Ammon's horn (tissue), 1 donor: ENCODE results near the gene BMP2K.
A peak's percentile ranks its signal among the peaks of the same experiment; 100 is the strongest.

ENCODE experiments used
- DNase-seq: peaks from one replicate; pipeline ENCODE4 v3.0.0-alpha.2; 2016; ENCODE audit warnings: low spot score

BMP2K gene

DNA sequence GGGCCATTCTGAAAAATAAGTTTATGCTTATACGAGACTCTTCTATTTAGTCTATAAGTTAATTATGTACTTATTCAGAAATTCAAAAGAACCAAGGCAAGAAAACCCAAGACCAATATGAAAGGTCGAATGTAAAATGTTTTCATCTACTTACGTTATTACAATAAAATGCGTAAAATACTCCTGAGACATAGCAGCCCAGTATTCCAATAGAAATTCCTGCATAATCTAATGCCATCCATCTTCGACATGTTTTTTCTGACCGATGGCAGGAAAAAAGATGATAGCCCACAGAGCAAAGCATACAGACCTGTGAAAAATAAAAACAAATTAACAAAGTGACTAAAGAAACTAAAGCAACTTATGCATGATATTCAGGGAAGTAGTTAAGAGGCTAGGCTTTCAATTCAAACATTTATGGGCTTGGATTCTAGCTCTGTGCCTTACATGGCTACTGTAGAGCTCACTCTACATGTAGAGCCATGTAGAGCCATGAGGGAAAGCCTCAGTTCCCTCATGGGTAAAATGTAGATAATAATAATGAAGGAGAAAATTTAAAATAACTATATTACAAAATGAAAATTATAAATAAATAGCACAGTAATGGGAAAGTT, 154.0 kb downstream of the BMP2K start:
- no peak for DNase-seq

DNA sequence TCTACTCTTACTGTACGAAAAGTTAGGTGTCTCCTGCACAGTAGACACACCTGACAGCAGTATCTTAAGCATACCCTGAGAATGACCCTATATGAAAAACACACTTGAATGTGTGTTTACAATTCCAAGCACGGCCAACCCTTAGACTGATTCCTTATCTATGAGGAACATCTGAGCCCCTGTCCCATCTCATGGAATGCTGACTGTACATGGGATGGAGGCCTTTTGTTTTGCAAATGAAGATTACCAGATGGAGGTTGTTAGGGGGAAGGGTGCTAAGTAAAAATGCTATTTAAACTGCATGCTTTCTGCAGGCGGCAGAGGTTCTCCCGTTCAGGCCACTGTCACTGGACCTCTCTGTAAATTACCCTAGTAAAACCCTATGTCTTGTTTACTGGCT, 160.8 kb downstream of the BMP2K start:
- no peak for DNase-seq

DNA sequence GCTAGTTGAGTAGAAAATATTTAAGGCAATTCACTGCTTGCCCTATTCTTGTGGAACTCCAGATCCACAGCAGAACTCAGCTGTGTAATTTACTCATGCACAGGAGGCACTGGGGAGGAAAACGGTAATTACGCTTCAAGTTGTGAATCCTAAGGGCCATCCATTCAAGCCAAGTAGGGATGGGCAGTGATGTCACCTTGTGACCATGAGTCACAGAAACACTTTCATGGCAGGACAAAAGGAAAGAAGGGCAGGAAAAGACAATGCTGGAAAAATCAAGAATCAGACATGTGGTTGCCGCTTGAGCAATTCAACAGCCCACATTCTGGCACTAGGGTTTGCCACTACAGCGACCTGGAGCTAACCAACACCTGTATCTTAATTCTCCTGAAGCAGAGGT, 161.7 kb downstream of the BMP2K start:
- no peak for DNase-seq

DNA sequence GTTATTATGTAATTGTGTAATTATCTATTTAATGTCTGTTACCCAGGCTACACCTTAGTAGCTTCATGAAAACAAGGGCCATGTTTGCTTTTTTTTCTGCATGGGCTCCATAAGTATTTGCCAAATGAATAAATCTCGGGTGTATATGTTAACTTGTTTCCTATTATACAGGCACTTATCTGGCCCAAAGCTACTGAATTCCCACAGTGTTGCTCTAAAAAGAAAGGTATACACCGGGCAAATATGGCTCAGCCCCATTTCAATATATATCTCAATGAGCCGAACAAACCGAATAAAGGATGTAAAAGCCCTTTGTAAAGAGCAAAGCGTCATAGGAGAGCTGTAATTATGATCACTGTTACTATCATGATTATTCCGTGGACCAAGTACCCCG, 162.3 kb downstream of the BMP2K start:
- DNase-seq, result no peak

DNA sequence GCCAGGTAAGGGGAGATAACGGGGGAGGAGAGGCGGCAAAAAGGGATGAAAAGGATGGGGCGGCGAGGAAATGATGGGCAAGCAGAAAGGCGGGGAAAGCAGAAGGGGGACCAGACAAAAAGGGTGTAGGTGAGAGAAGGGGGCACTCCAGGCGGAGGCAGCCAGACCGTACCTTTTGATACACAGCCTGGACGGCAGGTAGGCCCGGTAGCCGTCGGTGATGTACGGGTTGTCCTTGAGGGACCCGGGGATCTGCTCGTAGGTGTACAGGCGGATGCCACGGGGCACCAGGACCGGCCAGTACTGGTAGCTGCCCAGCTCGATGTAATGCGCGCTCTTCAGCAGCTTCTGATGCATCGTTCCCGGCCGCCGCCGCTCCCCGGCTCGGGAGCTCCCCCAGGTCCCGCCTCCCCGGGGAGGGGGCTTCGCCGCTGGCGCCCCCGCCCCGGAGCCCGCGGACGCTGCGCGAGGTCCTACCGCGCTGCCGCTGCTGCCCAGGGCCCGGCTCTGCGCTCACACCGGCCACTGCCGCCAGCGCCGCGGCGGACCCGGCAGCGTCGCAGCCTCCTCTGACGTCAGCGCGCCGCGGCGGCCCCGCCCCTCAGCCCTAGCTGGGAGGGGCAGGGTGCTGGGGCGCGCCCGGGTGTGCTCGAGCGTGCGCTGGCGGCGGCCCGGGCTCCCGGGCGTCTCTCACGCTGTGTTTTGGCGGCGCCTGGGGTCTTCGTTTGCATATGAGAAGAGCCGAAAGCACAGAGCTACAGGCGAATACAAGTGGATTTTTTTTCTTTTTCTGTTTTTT, 162.9 kb downstream of the BMP2K start, which contains the start of gene PAQR3:
Gene PAQR3 (minus strand): TSS at position 571 of the 799 bp plus-strand sequence. CDS start 214 bp downstream, at position 357.
- peak; percentile 93 for DNase-seq

DNA sequence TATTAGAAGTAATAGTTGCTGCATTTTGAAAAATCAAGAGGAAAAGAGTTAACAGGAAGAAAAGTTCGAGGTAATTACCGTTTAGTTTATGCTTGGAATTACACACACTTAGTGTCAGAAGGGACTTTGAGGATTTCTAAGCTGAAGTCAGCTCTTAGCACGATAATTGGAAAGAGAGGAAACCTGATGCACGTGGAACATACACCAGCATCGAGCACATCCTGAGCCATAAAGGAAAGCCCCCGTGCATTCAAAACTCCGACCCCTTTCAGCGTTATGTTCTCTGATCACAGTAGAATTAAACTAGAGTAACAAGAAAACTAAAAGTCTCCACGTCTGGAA, 163.5 kb downstream of the BMP2K start:
- no peak for DNase-seq

DNA sequence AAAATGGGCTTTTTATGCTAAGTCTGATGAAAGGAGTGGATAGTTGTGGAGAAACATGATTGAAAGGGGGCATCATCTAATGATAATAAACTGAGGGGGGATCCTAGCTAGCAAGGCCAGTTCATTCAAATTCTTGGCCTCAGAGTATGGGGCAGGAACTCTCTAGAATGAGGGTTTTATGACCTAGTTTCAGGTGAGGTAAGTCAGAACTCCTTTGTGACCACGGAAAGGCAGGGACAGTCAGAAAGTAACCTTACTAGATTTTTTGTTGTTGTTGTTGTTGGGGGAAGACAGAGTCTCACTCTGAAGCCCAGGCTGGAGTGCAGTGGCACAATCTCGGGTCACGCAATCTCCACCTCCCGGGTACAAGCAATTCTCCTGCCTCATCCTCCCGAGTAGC, 164.6 kb downstream of the BMP2K start:
- no peak for DNase-seq

DNA sequence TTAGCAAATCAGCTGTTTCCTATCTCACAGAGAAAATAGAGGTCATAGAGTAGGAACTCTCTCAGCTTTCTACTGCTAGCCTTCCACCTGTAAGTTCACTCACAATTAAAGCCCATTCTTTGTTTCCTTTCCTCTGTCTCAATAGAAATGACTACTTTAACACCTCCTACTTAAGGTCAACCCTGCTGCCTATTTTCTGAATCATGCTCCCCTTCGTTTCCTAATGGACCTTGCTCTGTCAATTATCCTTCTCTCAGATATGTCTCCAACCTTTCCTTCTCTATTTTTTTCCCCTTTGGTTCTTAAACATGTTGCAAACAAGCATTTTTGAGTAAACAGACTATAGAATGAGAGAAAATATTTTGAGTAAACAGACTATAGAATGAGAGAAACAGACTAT, 168.2 kb downstream of the BMP2K start:
- no peak for DNase-seq

DNA sequence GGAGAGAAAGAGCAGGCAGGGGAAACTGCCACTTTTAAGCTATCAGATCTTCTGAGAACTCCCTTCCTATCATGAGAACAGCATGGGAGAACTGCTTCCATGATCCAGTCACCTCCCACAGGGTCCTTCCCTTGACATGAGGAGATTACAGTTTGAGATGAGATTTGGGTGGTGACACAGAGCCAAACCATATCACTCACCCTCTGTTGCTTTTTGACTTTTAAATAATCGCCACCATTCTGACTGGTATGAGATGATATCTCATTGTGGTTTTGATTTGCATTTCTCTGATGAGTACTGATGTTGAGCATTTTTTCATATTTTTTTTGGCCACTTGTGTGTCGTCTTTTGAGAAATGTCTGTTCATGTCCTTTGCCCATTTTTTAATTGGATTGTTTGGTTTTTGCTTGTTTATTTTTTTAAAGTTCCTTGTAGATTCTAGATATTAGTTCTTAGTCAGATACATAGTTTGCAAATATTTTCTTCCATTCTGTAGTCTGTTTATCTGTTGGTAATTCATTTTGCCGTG, 169.6 kb downstream of the BMP2K start:
- no peak for DNase-seq

DNA sequence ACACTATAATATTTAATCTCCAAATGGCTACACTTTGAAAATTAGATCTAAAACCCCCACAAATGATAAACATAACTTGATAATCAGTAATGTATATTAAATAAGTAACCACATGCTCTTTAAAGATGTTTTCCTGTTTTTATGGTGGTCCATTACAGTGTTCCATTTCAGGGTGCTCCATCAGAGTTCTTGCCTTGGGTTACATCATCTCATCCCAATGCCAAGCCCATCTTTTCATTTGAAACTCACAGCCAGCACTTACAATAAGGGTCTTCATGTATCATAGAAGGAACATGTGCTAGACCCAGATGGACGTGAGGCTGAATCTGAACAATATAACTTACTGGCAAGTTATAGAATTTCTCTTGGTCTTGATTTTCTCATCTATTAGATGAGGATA, 173.6 kb downstream of the BMP2K start:
- no peak for DNase-seq

DNA sequence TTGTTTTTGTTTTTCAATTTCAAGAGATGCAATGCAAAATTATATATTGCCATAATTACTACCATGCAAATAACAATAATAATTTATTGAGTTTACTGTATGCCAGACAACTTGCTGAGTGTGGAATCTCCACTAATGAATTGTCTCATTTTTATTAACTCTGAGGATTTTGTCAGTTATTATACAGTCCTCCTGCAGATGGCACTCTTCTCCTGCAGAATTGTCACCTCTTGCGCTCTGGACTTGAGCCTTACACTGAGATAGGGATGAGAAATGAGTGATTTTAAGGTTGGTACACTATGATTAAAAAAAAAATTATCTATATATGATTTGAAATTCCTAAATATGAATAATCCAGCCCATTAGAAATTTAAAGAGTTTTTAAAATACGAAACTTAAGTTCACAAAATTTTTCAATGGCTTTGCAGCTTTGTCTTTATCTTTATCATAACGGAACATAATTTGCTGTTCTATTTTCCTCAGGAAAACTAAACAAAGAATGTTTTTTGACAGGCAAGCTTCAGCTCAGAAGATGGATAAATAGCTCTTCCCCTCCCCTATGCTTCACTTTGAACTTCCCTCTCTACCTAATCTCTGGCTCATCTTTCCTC, 175.8 kb downstream of the BMP2K start:
- DNase-seq, result peak; percentile 81

DNA sequence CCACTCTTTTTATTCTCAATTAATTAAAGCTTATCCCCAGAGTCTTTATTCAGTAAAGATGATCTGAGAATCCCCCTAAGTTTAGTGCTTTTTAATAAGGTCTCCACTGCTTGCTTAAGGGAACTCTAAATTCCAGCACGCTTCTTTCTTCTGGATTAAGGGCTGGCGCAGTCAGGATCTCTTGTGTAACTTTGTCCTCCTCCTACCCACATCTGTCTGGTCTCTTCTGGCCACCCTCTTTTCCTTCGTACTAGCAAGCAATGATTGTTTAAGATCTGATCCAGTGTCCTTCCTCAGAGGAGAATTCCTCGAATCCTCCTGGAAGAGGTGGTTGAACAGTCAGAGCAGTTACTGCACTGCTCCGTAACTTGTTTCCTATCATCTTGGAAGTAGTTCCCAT, 177.1 kb downstream of the BMP2K start:
- DNase-seq, result no peak

DNA sequence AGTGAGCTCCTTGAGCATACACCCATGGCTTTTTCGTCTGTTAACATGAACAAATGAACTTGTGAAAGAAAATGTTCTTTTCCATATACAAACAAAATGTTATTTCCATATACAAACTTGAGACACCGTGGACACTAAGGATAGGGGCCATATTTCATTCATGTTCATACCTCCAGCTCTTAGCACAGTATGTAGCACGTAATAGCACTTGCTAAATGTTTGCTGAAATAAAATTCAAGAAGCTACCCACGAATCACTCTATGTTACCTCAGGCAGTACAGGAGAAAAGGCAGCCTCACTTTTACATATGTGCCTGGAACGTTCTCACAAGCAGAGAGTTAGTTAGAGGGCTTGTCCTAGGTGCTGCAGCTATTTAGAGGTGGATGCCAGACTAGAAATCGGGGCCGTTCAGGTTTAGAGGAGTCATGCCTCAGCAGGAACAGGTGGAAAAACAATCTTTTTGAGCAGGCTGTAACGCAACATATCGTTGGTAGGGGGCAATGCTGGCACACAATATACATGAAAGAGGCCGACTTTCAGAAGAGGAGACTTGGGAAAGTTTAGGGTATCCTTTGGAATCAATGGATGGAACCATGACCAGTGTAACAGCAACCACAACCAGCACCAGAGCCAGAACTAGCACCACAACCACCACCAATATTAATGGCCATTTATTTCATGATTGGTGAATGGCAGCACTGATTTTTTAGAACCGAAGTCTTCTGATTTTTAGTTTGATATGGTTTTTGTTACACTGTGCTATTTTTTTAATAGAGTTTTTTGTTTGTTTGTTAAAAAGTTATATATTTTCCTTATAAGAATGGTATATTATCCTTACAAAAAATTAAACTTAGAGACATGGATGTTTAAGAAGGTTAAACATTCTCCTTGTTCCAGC, 177.9 kb downstream of the BMP2K start:
- DNase-seq, result peak; percentile 32

DNA sequence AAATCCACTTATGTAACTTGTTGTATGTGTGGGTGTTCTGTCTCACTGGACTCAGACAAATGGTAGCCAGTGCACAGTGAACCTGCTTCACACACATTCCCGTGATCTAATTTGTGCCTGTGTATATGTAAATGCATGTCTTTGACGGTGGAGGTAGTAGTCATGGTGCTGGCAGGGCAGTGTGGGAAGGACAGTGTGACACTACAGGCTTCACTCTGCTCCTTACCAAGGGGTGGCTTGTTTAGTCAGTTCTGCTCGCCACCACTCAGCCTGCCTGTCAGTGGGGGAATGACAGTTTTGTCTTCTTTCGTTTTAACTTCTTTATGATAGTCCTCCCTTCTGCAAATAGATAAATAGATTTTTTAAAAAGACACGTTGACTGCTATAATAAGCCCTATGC, 180.8 kb downstream of the BMP2K start:
- DNase-seq, result no peak

DNA sequence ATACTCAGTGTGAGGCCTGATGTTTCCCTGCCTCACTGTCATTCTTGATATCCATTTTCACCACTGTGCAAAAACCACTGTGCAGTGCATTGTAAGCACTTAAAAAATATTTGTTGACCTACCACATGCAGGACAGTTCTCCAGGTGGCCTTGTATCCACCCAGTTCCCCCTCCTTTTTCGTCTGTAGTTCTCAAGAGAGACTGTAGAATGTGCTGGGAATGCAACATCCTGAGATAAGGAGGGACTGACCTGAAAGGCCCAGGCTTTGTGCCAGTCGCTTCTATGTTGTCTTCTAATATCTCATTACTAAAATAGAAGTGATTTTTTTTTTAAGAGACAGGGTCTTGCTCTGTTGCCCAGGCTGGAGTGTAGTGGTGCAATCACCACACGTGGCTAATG, 184.8 kb downstream of the BMP2K start:
- DNase-seq, result no peak
